PC-9 (cell line): ENCODE results near the gene SLC35F3.
"Not testable (repeated sequence)": the region's sequence is repeated elsewhere in the genome, so short reads cannot be mapped to it uniquely, and the experiment has no call there.

Experiments
- EZH2 ChIP-seq: fragments of 200-600 bp; sonication (generic); IDR thresholded peaks from 2 replicates; pipeline ENCODE4 v1.8.0; 2017; ENCODE audit warnings: antibody characterized with exemption, low read depth
- TF ChIP-seq, protein P1 (sequence below): fragments of 200-600 bp; sonication (generic); conservative IDR thresholded peaks from 2 replicates; pipeline ENCODE4 v1.6.1; 2017; ENCODE audit warnings: mixed run types, antibody characterized with exemption, mild to moderate bottlenecking, moderate library complexity

DNA sequence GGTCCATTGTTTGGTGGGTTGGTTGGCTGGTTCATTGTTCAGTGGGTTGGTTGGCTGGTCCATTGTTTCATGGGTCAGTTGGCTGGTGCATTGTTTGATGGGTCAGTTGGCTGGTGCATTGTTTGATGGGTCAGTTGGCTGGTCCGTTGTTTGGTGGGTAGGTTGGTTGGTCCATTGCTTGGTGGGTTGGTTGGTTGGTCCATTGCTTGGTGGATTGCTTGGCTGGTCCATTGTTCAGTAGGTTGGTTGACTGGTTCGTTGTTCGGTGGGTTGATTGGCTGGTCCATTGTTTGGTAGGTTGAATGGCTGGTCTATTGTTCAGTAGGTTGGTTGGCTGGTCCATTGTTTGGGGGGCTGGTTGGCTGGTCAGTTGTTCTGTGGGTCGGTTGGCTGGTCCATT, 343.3 kb downstream of the SLC35F3 start:
- TF ChIP-seq, protein P1, sequence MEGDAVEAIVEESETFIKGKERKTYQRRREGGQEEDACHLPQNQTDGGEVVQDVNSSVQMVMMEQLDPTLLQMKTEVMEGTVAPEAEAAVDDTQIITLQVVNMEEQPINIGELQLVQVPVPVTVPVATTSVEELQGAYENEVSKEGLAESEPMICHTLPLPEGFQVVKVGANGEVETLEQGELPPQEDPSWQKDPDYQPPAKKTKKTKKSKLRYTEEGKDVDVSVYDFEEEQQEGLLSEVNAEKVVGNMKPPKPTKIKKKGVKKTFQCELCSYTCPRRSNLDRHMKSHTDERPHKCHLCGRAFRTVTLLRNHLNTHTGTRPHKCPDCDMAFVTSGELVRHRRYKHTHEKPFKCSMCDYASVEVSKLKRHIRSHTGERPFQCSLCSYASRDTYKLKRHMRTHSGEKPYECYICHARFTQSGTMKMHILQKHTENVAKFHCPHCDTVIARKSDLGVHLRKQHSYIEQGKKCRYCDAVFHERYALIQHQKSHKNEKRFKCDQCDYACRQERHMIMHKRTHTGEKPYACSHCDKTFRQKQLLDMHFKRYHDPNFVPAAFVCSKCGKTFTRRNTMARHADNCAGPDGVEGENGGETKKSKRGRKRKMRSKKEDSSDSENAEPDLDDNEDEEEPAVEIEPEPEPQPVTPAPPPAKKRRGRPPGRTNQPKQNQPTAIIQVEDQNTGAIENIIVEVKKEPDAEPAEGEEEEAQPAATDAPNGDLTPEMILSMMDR = not testable (repeated sequence)
- TF ChIP-seq EZH2 = not testable (repeated sequence)
